ENCODE measurements around the gene SNPH.

Gene SNPH

GRCh38 chr20:1345030-1345755, 79.1 kb downstream of the SNPH start:
- TF ChIP-seq CTCF (IDR thresholded peaks at IDR 0.05; ENCODE audit: insufficient read depth, low read length) (no peak), POLR2AphosphoS5 (IDR thresholded peaks at IDR 0.05; ENCODE audit: low read depth) (no peak), GABPA (IDR thresholded peaks at IDR 0.05; ENCODE audit: low read depth) (no peak), REST (IDR thresholded peaks at IDR 0.05; ENCODE audit: insufficient replicate concordance, low read depth) (no peak), SPI1 (IDR thresholded peaks at IDR 0.05; ENCODE audit: borderline replicate concordance, low read depth) (no peak)
- no peaks in the 10 kb centered on the region for H3K27me3 ChIP-seq (ENCODE audit: insufficient read depth, poor library complexity, severe bottlenecking)
- no peak overlapping the region for H3K4me3 ChIP-seq (replicated peaks; ENCODE audit: insufficient read depth, low read length)
- H3K27ac ChIP-seq (replicated peaks) = no peak overlapping the region
- DNase-seq (ENCODE audit: low read depth in 1 of 2, low spot score in 1 of 2) = no peak

- Histone ChIP-seq H3K27ac (replicated peaks) (no peak overlapping the region), H3K4me3 (replicated peaks; ENCODE audit: insufficient read depth, low read length) (no peak overlapping the region), H3K27me3 (ENCODE audit: insufficient read depth, poor library complexity, severe bottlenecking) (no peaks in the 10 kb centered on the region)
- TF ChIP-seq POLR2AphosphoS5 (IDR thresholded peaks at IDR 0.05; ENCODE audit: low read depth) (no peak), REST (IDR thresholded peaks at IDR 0.05; ENCODE audit: insufficient replicate concordance, low read depth) (no peak), CTCF (IDR thresholded peaks at IDR 0.05; ENCODE audit: insufficient read depth, low read length) (no peak), GABPA (IDR thresholded peaks at IDR 0.05; ENCODE audit: low read depth) (no peak), SPI1 (IDR thresholded peaks at IDR 0.05; ENCODE audit: borderline replicate concordance, low read depth) (no peak)
- no peak for DNase-seq (ENCODE audit: low read depth in 1 of 2, low spot score in 1 of 2)
Measured at GRCh38 chr20:1345756-1346093, 79.6 kb downstream of the SNPH start.

GRCh38 chr20:1346315-1346969, 80.3 kb downstream of the SNPH start:
- no peak for TF ChIP-seq POLR2AphosphoS5 (IDR thresholded peaks at IDR 0.05; ENCODE audit: low read depth)
- TF ChIP-seq REST (IDR thresholded peaks at IDR 0.05; ENCODE audit: insufficient replicate concordance, low read depth) = no peak
- TF ChIP-seq GABPA (IDR thresholded peaks at IDR 0.05; ENCODE audit: low read depth) = no peak
- no peak for TF ChIP-seq CTCF (IDR thresholded peaks at IDR 0.05; ENCODE audit: insufficient read depth, low read length)
- no peak for TF ChIP-seq SPI1 (IDR thresholded peaks at IDR 0.05; ENCODE audit: borderline replicate concordance, low read depth)
- DNase-seq (ENCODE audit: low read depth in 1 of 2, low spot score in 1 of 2) = no peak
- Histone ChIP-seq H3K27me3 (ENCODE audit: insufficient read depth, poor library complexity, severe bottlenecking) (no peaks in the 10 kb centered on the region), H3K27ac (replicated peaks) (no peak overlapping the region), H3K4me3 (replicated peaks; ENCODE audit: insufficient read depth, low read length) (no peak overlapping the region)

All from HL-60 (cell line).